Lung (tissue), 12 donors: ENCODE data around the gene SLC1A7. TPM values are rescaled to one million over a fixed set of nuclear protein-coding genes. Genes with fewer than 3 reads are reported as not detected.

ENCODE experiments used
- ATAC-seq: fragments of 200-7000 bp; cut with Tn5 transposase; one replicate; pipeline ENCODE4 v1.9.1; 2020; ENCODE audit warnings: moderate number of reproducible peaks; ENCODE audit not compliant: insufficient read depth, low FRiP score
- DNase-seq, 3 donors: peaks; one replicate each; pipeline ENCODE4 v3.0.0-alpha.2; 2013 to 2017
- H3K27ac ChIP-seq, 2 donors: one replicate each; pipeline ENCODE4 v1.5.1; 2013; ENCODE audit warnings: mild to moderate bottlenecking in 2 of 2, moderate library complexity in 2 of 2, control low read depth in 1 of 2, inconsistent platforms in 1 of 2, low read depth in 1 of 2, low read length in 1 of 2
- H3K27me3 ChIP-seq, 3 donors: one replicate each; pipeline ENCODE4 v1.5.1; 2013; ENCODE audit warnings: low read length in 2 of 3; ENCODE audit not compliant: control insufficient read depth in 3 of 3, insufficient read depth in 3 of 3
- H3K36me3 ChIP-seq, 4 donors: one replicate each; pipeline ENCODE4 v1.5.1; 2013; ENCODE audit warnings: low read length in 4 of 4, mild to moderate bottlenecking in 1 of 4, moderate library complexity in 1 of 4; ENCODE audit not compliant: control insufficient read depth in 4 of 4, insufficient read depth in 4 of 4
- H3K4me1 ChIP-seq, 5 donors: one replicate each; pipeline ENCODE4 v1.5.1; 2013; ENCODE audit warnings: low read length in 5 of 5, mild to moderate bottlenecking in 2 of 5, moderate library complexity in 1 of 5; ENCODE audit not compliant: control insufficient read depth in 5 of 5, insufficient read depth in 5 of 5
- H3K4me3 ChIP-seq: one replicate; pipeline ENCODE4 v1.5.1; 2013; ENCODE audit warnings: mild to moderate bottlenecking, control low read depth, moderate library complexity
- H3K9ac ChIP-seq, 2 donors: one replicate each; pipeline ENCODE4 v1.5.1; 2013; ENCODE audit warnings: low read length in 2 of 2, control low read depth in 1 of 2; ENCODE audit not compliant: insufficient read depth in 1 of 2
- H3K9me3 ChIP-seq, 4 donors: one replicate each; pipeline ENCODE4 v1.5.1; 2013; ENCODE audit warnings: low read length in 3 of 4, mild to moderate bottlenecking in 1 of 4, moderate library complexity in 1 of 4; ENCODE audit not compliant: control insufficient read depth in 4 of 4, insufficient read depth in 3 of 4
- WGBS, 2 donors: extraction: QIAGEN DNeasy Blood & Tissue Kit; methylation state at CpG; one replicate each; pipeline ENCODE4 v1.1.7; 2013; 5-methylcytosine and 5-hydroxymethylcytosine counted together
- polyA plus RNA-seq, 2 donors: library from polyadenylated mRNA; stranded (reverse); fragments of 200-250 nt; gene quantifications; one replicate each; pipeline ENCODE4 v1.2.1, GENCODE V29; 2013
- total RNA-seq, 2 donors: library from RNA; depleted of rRNA in 1 of 2; stranded (reverse); fragments of >200 nt in 1 of 2; gene quantifications; one replicate each; pipeline ENCODE4 v1.2.1, GENCODE V29; 2014 to 2021
- TF ChIP-seq, protein P1 (sequence below): IDR thresholded peaks from 2 replicates; pipeline ENCODE4 v1.5.1; 2012; ENCODE audit warnings: mild to moderate bottlenecking; ENCODE audit errors: control extremely low read depth, extremely low read depth
- donor health status: control.
- donor health status: control.
- donor health status: Bipolar disorder and iron deficiency.
- donor health status: healthy.
- donor health status: DM: yes; HTN: yes; CAD: no.

The SLC1A7 gene
- total and polyA plus RNA-seq, 4 donors: 0.14 to 0.81 (median 0.38) TPM

- no peak for ATAC-seq
- no peak for DNase-seq
- Histone ChIP-seq H3K9ac (no peak overlapping the region), H3K27me3 (no peaks in the 10 kb centered on the region), H3K36me3 (no peaks in the 10 kb centered on the region), H3K27ac (no peak overlapping the region), H3K4me1 (peaks cover 0 to 55% (median 16%) of the 10 kb centered on the region in 5 donors), H3K9me3 (no peaks in the 10 kb centered on the region), H3K4me3 (no peak overlapping the region)
- WGBS, 2 donors: 69 to 86% methylated on average over 6 of the region's 6 CpGs
- TF ChIP-seq, protein P1, sequence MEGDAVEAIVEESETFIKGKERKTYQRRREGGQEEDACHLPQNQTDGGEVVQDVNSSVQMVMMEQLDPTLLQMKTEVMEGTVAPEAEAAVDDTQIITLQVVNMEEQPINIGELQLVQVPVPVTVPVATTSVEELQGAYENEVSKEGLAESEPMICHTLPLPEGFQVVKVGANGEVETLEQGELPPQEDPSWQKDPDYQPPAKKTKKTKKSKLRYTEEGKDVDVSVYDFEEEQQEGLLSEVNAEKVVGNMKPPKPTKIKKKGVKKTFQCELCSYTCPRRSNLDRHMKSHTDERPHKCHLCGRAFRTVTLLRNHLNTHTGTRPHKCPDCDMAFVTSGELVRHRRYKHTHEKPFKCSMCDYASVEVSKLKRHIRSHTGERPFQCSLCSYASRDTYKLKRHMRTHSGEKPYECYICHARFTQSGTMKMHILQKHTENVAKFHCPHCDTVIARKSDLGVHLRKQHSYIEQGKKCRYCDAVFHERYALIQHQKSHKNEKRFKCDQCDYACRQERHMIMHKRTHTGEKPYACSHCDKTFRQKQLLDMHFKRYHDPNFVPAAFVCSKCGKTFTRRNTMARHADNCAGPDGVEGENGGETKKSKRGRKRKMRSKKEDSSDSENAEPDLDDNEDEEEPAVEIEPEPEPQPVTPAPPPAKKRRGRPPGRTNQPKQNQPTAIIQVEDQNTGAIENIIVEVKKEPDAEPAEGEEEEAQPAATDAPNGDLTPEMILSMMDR: no peak
Measured at GRCh38 chr1:53125122-53125521, 17.3 kb downstream of the SLC1A7 start.

- 78 to 87% methylated on average over 18 to 19 of the region's 19 CpGs for WGBS, 2 donors
- no peak overlapping the region for H3K4me3 ChIP-seq
Measured at GRCh38 chr1:53123453-53124140, 18.8 kb downstream of the SLC1A7 start.

DNA sequence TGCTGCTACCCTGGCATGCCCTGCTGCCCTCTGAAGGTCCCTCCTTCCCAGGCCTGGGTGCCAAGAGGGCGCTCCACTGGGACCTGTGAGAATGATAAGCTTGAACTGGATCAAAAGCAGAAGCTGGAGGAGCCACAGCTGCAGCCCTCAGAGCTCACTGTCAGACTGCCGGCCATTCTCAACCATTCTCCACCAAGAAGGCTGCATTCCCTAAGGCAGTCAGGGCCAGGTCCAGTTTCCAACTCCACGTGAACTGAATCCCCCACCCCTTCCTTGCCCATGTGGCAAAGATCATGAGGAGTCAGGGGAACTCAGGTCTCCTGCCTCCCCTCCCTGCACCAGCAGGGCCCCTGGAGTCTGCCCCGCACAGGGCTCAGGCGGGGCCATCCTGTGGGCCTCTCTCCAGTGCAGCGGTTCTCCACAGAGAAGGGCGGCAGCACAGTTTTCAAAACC is 19.5 kb downstream of the SLC1A7 start:
- Histone ChIP-seq H3K4me1 (peaks cover 0 to 55% (median 16%) of the 10 kb centered on the region in 5 donors), H3K27me3 (no peaks in the 10 kb centered on the region), H3K36me3 (no peaks in the 10 kb centered on the region), H3K9me3 (no peaks in the 10 kb centered on the region), H3K27ac (peak overlapping the region; percentile 5 to 34), H3K4me3 (no peak overlapping the region), H3K9ac (no peak overlapping the region)
- 81 to 90% methylated on average over 7 of the region's 7 CpGs for WGBS, 2 donors
- no peak for ATAC-seq
- DNase-seq: peak in 1 of 3 donors; percentile 38
- TF ChIP-seq, protein P1: no peak

More at GRCh38 chr1:53123453-53124140, 18.8 kb downstream of the SLC1A7 start:
- Histone ChIP-seq H3K4me1 (peaks cover 0 to 55% (median 16%) of the 10 kb centered on the region in 5 donors), H3K9me3 (no peaks in the 10 kb centered on the region), H3K27me3 (no peaks in the 10 kb centered on the region), H3K36me3 (no peaks in the 10 kb centered on the region), H3K9ac (no peak overlapping the region), H3K27ac (peak overlapping the region; percentile 17 to 34)
- ATAC-seq (no peak), DNase-seq (peak in 2 of 3 donors; percentile 32 to 69)
- TF ChIP-seq, protein P1: no peak
